BE2C (cell line): ENCODE results near the gene MEF2C.

Experiments used
- DNase-seq: peaks from one replicate; pipeline ENCODE4 v3.0.0-alpha.2; 2020
- H3K27me3 ChIP-seq: fragments of 250-450 bp; sonication (Bioruptor Pico); 2 replicates; pipeline ENCODE4 v1.5.1; 2020; ENCODE audit warnings: mild to moderate bottlenecking
- H3K36me3 ChIP-seq: fragments of 250-450 bp; sonication (Bioruptor Pico); 2 replicates; pipeline ENCODE4 v1.5.1; 2020; ENCODE audit warnings: mild to moderate bottlenecking
- H3K4me1 ChIP-seq: fragments of 250-450 bp; sonication (Bioruptor Pico); 2 replicates; pipeline ENCODE4 v1.5.1; 2020
- H3K4me3 ChIP-seq: 2 replicates; pipeline ENCODE4 v1.5.1; 2011; ENCODE audit warnings: low read depth, low read length
- H3K9me3 ChIP-seq: fragments of 250-450 bp; sonication (Bioruptor Pico); 2 replicates; pipeline ENCODE4 v1.5.1; 2020
- TF ChIP-seq, protein P1 (sequence below): IDR thresholded peaks from 2 replicates; pipeline ENCODE4 v1.5.1; 2012; ENCODE audit warnings: mild to moderate bottlenecking, low read depth, low read length

Gene MEF2C

GRCh38 chr5:88698290-88698689, 184.7 kb downstream of the MEF2C start:
- Histone ChIP-seq H3K4me1 (no peaks in the 10 kb centered on the region), H3K36me3 (no peaks in the 10 kb centered on the region), H3K9me3 (no peaks in the 10 kb centered on the region), H3K27me3 (peaks cover 42% of the 10 kb centered on the region), H3K4me3 (no peak overlapping the region)
- TF ChIP-seq, protein P1, sequence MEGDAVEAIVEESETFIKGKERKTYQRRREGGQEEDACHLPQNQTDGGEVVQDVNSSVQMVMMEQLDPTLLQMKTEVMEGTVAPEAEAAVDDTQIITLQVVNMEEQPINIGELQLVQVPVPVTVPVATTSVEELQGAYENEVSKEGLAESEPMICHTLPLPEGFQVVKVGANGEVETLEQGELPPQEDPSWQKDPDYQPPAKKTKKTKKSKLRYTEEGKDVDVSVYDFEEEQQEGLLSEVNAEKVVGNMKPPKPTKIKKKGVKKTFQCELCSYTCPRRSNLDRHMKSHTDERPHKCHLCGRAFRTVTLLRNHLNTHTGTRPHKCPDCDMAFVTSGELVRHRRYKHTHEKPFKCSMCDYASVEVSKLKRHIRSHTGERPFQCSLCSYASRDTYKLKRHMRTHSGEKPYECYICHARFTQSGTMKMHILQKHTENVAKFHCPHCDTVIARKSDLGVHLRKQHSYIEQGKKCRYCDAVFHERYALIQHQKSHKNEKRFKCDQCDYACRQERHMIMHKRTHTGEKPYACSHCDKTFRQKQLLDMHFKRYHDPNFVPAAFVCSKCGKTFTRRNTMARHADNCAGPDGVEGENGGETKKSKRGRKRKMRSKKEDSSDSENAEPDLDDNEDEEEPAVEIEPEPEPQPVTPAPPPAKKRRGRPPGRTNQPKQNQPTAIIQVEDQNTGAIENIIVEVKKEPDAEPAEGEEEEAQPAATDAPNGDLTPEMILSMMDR, result no peak
- no peak for DNase-seq

- Histone ChIP-seq H3K4me1 (no peaks in the 10 kb centered on the region), H3K27me3 (peaks cover 58% of the 10 kb centered on the region), H3K9me3 (no peaks in the 10 kb centered on the region), H3K36me3 (no peaks in the 10 kb centered on the region), H3K4me3 (no peak overlapping the region)
- TF ChIP-seq, protein P1, result no peak
- DNase-seq, result no peak
These were observed 186.5 kb downstream of the MEF2C start for GRCh38 chr5:88696466-88696865.

DNA sequence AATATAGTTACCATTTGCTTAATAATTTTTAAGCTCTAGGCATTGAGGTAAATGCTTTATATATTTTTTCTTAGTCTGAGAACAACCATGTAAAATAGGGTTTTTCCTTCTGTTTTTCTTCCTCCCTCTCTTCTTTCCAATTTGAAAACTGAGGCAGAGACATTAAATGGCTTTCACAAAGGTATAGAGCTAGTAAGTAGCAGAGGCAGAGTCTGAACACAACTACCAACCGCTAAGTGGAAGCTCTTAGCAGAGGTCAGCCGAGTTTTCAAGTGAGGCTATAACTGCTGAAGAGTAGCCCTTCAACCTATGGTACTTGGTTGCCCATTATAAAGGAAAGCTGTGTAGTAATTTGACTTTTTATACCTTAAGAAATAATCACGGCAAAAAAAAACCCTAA, 187.1 kb downstream of the MEF2C start:
- Histone ChIP-seq H3K4me3 (no peak overlapping the region), H3K36me3 (no peaks in the 10 kb centered on the region), H3K27me3 (peaks cover 63% of the 10 kb centered on the region), H3K4me1 (no peaks in the 10 kb centered on the region), H3K9me3 (no peaks in the 10 kb centered on the region)
- TF ChIP-seq, protein P1, result no peak
- no peak for DNase-seq

- Histone ChIP-seq H3K27me3 (peaks cover 70% of the 10 kb centered on the region), H3K9me3 (no peaks in the 10 kb centered on the region), H3K4me1 (no peaks in the 10 kb centered on the region), H3K4me3 (no peak overlapping the region), H3K36me3 (no peaks in the 10 kb centered on the region)
- no peak for DNase-seq
- TF ChIP-seq, protein P1, result no peak
These were observed 187.8 kb downstream of the MEF2C start for GRCh38 chr5:88695232-88695631.

DNA sequence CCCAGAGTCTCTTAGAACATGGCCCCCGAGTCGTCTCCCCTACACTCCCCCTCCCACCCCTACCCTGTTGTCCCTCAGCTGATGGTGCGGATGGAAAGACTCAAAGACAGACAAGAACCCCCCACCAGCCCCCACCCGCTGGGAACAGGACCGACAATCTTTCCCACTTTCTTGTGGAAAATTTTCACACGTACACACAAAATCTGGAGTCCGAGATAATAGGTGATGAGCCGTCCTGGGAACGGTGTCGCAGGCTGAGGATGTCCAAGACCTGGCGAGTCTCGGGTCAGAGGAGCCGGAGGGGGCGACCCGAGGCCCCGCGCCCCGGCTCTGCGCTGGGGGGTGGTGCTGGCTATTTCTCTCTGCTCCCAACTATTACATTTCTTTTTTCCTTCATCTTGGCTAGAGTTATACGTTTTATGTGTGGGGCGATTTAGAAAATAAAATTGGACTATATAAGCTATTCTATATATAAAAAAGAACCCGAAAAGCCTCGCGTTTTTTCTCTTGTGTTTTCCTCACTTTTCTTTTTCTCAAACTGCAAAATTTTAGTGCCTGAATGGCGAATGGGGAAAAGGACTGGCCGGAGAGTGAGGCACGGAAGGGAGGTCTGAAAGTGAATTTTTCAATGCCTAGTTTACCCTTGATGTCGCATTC, 188.8 kb downstream of the MEF2C start:
- H3K36me3 ChIP-seq, result no peaks in the 10 kb centered on the region
- no peak overlapping the region for H3K4me3 ChIP-seq
- DNase-seq, result no peak
- TF ChIP-seq, protein P1, result no peak
- no peaks in the 10 kb centered on the region for H3K9me3 ChIP-seq
- no peaks in the 10 kb centered on the region for H3K4me1 ChIP-seq
- peaks cover 81% of the 10 kb centered on the region for H3K27me3 ChIP-seq

- Histone ChIP-seq H3K4me3 (no peak overlapping the region), H3K4me1 (no peaks in the 10 kb centered on the region), H3K27me3 (peaks cover 90% of the 10 kb centered on the region), H3K36me3 (no peaks in the 10 kb centered on the region), H3K9me3 (no peaks in the 10 kb centered on the region)
- TF ChIP-seq, protein P1, result no peak
- no peak for DNase-seq
These were observed 189.7 kb downstream of the MEF2C start for GRCh38 chr5:88693071-88693932.
